Measurements from ENCODE around the gene TACR2. TPM values are rescaled to one million over a fixed set of nuclear protein-coding genes. Genes with fewer than 3 reads are reported as not detected.

TACR2 gene
- total RNA-seq, 6 experiments from 2014 or later: not detected

DNA sequence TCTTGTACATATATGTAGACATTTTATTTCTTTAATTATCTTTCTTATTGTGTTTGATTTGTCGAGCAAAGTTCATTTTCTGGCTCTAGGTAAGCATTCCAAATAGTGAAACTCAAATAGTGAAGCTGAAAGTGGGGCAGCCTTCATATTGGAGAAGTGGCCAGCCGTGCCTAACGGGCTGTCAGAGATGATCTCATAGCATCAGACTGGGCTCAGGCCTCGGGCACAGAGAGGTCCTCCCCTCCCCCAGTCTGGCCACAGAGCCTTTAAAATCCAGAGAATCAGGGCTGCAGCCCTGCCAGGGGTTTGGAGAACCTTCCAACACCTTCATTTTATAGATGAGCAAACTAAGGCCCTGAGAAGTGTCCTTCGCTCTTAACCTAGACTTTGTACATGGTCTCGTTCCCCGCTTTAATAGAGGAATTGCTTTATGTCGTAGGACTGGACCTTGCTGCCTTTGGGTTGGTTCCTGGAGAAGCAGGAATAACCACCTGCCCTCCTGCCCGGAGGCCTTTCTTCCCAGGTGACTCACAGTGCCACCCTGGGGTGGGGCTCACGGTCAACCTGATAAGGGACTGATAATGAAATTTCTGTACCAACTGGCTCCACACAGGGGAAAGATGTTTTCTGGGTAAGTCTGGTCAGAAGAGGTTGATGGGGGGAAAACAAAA is 41.8 kb upstream of the TACR2 start:
- H3K9me3 Mint-ChIP-seq: no peaks in the 10 kb centered on the region
- H3K4me3 Mint-ChIP-seq: no peak overlapping the region
- H3K27me3 Mint-ChIP-seq (ENCODE audit: insufficient read depth): no peaks in the 10 kb centered on the region
- TF ChIP-seq, protein P1, sequence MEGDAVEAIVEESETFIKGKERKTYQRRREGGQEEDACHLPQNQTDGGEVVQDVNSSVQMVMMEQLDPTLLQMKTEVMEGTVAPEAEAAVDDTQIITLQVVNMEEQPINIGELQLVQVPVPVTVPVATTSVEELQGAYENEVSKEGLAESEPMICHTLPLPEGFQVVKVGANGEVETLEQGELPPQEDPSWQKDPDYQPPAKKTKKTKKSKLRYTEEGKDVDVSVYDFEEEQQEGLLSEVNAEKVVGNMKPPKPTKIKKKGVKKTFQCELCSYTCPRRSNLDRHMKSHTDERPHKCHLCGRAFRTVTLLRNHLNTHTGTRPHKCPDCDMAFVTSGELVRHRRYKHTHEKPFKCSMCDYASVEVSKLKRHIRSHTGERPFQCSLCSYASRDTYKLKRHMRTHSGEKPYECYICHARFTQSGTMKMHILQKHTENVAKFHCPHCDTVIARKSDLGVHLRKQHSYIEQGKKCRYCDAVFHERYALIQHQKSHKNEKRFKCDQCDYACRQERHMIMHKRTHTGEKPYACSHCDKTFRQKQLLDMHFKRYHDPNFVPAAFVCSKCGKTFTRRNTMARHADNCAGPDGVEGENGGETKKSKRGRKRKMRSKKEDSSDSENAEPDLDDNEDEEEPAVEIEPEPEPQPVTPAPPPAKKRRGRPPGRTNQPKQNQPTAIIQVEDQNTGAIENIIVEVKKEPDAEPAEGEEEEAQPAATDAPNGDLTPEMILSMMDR (IDR thresholded peaks at IDR 0.05): no peak
- H3K27ac Mint-ChIP-seq: no peak overlapping the region
- no peaks in the 10 kb centered on the region for H3K36me3 Mint-ChIP-seq (ENCODE audit: low read depth)
- peaks cover 39% of the 10 kb centered on the region for H3K4me1 Mint-ChIP-seq (ENCODE audit: low read depth)
- DNase-seq: no peak

DNA sequence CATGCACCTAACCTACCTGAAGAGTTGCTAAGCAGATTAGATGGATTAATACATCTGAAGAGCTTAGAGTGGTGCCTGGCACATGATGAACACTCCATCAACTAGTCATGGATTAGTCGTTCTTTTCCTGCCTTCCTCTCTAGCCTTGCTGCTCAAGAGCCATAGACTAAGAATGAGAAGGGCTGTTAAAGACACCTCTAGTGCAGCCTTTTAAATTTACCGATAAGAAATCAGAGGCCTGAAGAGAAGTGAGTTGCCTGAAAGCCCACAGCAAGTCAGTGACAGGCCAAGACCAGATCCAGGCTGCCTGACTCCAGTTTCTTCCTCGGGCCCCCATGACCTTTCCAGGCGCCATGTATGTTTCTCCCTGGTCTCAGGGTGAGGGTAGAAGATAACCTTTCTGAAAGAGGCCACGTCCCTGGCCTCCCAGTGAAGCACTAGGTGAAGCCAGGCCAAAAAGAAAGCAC is 41.1 kb upstream of the TACR2 start:
- TF ChIP-seq, protein P1 (IDR thresholded peaks at IDR 0.05): no peak
- H3K36me3 Mint-ChIP-seq (ENCODE audit: low read depth): no peaks in the 10 kb centered on the region
- DNase-seq: no peak
- no peaks in the 10 kb centered on the region for H3K9me3 Mint-ChIP-seq
- no peak overlapping the region; the same call in 1 of the 2 replicates for H3K27ac Mint-ChIP-seq
- H3K4me1 Mint-ChIP-seq (ENCODE audit: low read depth): peaks cover 39% of the 10 kb centered on the region
- no peak overlapping the region for H3K4me3 Mint-ChIP-seq
- H3K27me3 Mint-ChIP-seq (ENCODE audit: insufficient read depth): peaks cover 3% of the 10 kb centered on the region

DNA sequence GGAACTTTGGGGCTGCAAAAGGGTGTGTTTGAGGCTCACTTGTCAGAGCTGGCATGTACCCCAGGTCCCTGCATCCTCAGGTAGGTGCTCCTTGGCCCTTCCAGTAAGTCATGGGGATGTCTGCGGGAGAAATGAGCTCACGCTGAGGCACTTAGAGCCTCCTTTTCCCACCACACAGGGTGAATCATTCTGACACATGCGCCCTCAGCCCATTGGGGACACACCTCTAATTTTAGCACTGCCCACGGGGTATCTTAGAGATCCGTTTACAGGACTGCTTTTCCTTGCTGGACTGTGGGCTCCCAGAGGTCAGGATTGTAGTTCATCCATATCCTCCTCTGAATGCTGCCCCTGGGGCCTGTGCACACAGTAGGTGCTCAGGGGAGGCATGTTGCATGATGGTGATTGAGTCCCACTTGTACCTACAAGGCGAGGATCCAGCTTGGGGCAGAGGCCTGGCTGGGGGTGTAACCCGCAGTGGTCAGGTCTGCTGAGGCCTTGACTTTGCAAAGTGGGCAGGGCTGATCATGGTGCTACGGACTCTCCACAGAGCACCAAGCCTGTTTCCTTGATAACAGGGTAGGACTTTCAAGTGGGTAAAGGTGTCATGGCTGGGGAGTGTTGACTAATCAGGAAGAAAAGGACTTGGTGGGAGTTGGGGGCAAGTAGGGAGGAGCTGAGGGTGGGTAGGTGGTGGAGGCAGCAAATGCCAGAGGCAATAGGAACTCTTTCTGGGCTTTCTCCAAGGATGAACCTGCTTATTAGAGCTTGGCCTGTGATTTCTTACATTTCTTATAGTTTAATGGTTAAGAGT is 40.4 kb upstream of the TACR2 start:
- H3K4me1 Mint-ChIP-seq (ENCODE audit: low read depth): peaks cover 43% of the 10 kb centered on the region
- no peak overlapping the region for H3K4me3 Mint-ChIP-seq
- H3K36me3 Mint-ChIP-seq (ENCODE audit: low read depth): no peaks in the 10 kb centered on the region
- peak; percentile 53 for DNase-seq
- H3K27ac Mint-ChIP-seq: peak overlapping the region; percentile 49
- TF ChIP-seq, protein P1 (IDR thresholded peaks at IDR 0.05): no peak
- peaks cover 4% of the 10 kb centered on the region for H3K27me3 Mint-ChIP-seq (ENCODE audit: insufficient read depth)
- H3K9me3 Mint-ChIP-seq: no peaks in the 10 kb centered on the region

DNA sequence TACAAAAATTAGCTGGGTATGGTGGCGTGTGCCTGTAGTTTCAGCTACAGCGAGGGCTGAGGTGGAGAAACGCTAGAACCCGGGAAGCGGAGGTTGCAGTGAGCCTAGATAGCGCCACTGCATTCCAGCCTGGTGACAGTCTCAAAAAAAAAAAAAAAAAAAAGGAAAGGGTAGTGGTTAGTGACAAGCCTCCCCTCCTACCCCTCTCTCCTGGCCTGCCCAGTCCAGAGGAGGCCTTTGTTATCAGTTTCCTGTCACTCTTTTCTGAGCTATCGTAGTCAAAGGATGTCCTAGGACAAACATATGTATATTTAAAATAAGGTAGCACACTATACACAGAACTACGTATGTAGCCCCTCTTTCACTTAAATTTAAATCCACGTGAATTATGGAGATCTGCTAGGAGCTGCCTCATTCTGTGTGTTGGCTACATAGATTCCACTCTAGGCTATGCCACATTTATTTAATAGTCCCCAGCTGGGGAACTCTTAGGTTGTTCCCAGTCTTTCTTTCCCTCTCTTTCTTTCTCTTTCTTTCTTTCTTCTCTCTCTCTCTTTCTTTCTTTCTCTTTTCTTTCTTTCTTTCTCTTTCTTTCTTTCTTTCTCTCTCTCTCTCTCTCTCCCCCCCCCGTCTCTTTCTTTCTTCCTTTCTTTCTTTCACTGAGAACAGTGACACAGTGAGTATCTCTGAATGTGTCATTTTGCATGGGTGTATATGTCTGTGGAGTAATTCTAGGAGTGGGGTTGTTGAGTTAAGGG is 38.5 kb upstream of the TACR2 start:
- no peaks in the 10 kb centered on the region for H3K36me3 Mint-ChIP-seq (ENCODE audit: low read depth)

DNA sequence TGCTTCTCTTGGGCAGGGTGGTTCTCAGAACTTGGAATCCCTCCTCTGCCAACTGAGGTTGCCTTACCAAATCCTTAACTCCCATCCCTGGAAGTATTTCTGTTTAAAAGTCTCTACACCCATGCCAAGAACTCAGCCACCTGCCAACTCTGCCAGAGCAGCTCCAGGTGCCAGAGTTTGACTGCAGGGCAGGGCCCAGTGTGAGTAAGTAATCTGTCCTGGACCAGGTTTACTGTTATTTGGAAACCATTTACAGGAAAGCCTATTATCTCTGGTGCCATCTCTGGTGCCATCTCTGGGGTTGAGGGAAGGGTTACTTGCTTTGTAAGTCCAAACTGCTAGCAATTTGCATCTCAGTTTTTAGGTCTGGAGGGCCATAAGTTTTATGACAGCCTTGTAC is 37.1 kb upstream of the TACR2 start:
- Mint-ChIP-seq H3K9me3 (no peaks in the 10 kb centered on the region), H3K36me3 (ENCODE audit: low read depth) (no peaks in the 10 kb centered on the region), H3K27ac (no peak overlapping the region), H3K4me1 (ENCODE audit: low read depth) (peaks cover 59% of the 10 kb centered on the region), H3K27me3 (ENCODE audit: insufficient read depth) (peaks cover 6% of the 10 kb centered on the region), H3K4me3 (no peak overlapping the region)
- DNase-seq: no peak
- TF ChIP-seq, protein P1 (IDR thresholded peaks at IDR 0.05): no peak

More for the DNA sequence above, 38.5 kb upstream of the TACR2 start:
- no peak for DNase-seq
- Mint-ChIP-seq H3K9me3 (no peaks in the 10 kb centered on the region), H3K4me3 (no peak overlapping the region), H3K4me1 (ENCODE audit: low read depth) (peaks cover 52% of the 10 kb centered on the region), H3K27me3 (ENCODE audit: insufficient read depth) (peaks cover 6% of the 10 kb centered on the region), H3K27ac (no peak overlapping the region)
- TF ChIP-seq, protein P1 (IDR thresholded peaks at IDR 0.05): no peak
